Measurements from ENCODE around the gene GRK5.

- peak; percentile 56 to 79 for TF ChIP-seq POLR2A (IDR thresholded peaks at IDR 0.05)
- TF ChIP-seq, protein P1, sequence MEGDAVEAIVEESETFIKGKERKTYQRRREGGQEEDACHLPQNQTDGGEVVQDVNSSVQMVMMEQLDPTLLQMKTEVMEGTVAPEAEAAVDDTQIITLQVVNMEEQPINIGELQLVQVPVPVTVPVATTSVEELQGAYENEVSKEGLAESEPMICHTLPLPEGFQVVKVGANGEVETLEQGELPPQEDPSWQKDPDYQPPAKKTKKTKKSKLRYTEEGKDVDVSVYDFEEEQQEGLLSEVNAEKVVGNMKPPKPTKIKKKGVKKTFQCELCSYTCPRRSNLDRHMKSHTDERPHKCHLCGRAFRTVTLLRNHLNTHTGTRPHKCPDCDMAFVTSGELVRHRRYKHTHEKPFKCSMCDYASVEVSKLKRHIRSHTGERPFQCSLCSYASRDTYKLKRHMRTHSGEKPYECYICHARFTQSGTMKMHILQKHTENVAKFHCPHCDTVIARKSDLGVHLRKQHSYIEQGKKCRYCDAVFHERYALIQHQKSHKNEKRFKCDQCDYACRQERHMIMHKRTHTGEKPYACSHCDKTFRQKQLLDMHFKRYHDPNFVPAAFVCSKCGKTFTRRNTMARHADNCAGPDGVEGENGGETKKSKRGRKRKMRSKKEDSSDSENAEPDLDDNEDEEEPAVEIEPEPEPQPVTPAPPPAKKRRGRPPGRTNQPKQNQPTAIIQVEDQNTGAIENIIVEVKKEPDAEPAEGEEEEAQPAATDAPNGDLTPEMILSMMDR (IDR thresholded peaks at IDR 0.05), result no peak
Measured at GRCh38 chr10:119207366-119207666, at the start of gene GRK5.
